Thoracic aorta (tissue), 2 donors: Measurements from ENCODE around the gene SLC41A3. TPM values are rescaled to one million over a fixed set of nuclear protein-coding genes. Genes with fewer than 3 reads are reported as not detected.
"Not testable (repeated sequence)": the region's sequence is repeated elsewhere in the genome, so short reads cannot be mapped to it uniquely, and the experiment has no call there.

ENCODE experiments used
- ATAC-seq: fragments of 150-250 bp; one replicate; pipeline ENCODE4 v1.8.0; 2017; ENCODE audit warnings: low read depth; ENCODE audit not compliant: insufficient number of reproducible peaks, low FRiP score
- DNase-seq: peaks from one replicate; pipeline ENCODE4 v3.0.0-alpha.2; 2020; ENCODE audit warnings: low spot score
- H3K27ac ChIP-seq, 2 donors: fragments of 200-600 bp; sonication (generic); 1 replicate in 1 of 2; 2 replicates in 1 of 2; pipeline ENCODE4 v1.5.1; 2016; ENCODE audit warnings: mild to moderate bottlenecking in 2 of 2, moderate library complexity in 2 of 2
- H3K27me3 ChIP-seq: fragments of 200-600 bp; sonication (generic); replicated peaks from 2 replicates; pipeline ENCODE4 v1.6.0; 2016; ENCODE audit warnings: mild to moderate bottlenecking; ENCODE audit not compliant: insufficient read depth
- H3K36me3 ChIP-seq: fragments of 200-600 bp; sonication (generic); one replicate; pipeline ENCODE4 v1.5.1; 2016
- H3K4me1 ChIP-seq, 2 donors: fragments of 200-600 bp; sonication (generic); 1 replicate in 1 of 2; 2 replicates in 1 of 2; pipeline versions ENCODE4 v1.5.1 to v1.6.0; 2016; ENCODE audit warnings: low read depth in 2 of 2, mild to moderate bottlenecking in 1 of 2; ENCODE audit not compliant: control insufficient read depth in 1 of 2
- H3K4me3 ChIP-seq: fragments of 200-600 bp; sonication (generic); 2 replicates; pipeline ENCODE4 v1.5.1; 2016; ENCODE audit warnings: mild to moderate bottlenecking
- H3K9me3 ChIP-seq: fragments of 200-600 bp; sonication (generic); 2 replicates; pipeline ENCODE4 v1.5.1; 2016
- total RNA-seq, 2 donors: library from RNA; depleted of rRNA; stranded (reverse); fragments of >200 nt; gene quantifications; one replicate each; pipeline versions ENCODE4 v1.1.0 to v1.2.3, GENCODE V29; 2016
- TF ChIP-seq, protein P1 (sequence below): fragments of 200-600 bp; sonication (generic); IDR thresholded peaks from one replicate; pipeline ENCODE4 v1.5.1; 2019; ENCODE audit warnings: antibody characterized with exemption

Gene SLC41A3
- total RNA-seq, 2 donors from 2014 or later = 70.9 to 106 TPM

DNA sequence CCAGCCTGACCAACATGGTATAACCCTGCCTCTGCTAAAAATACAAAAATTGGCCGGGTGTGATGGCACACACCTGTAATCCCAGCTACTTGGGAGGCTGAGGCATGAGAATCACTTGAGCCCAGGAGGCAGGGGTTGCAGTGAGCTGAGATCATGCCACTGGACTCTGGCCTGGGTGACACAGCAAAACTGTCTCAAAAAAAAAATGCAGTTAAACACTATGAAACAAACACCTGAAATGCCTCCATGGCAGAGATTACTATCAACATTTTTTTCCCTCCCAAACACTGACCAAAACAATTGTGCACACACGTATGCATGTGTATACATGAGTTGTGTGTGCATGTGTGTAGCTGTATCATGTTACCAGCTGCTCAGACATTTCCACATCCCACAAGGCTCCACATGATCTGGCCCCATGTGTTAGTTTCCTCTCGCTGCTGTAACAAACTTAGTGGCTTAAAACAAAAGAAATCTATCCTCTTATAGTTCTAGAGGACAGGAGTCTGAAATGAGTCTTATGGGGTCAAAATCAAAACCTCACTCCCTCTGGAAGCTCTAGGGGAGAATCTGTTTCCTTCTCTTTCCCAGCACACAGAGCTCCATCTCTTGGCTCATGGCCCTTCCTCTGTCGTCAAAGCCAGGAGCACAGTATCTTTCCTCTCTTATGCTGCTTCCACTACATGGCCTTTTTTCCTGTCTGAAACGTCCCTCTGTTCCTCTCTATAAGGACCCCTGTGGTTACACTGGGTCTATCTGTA lies 34.5 kb downstream of the SLC41A3 start:
- ATAC-seq = no peak
- no peaks in the 10 kb centered on the region for H3K4me1 ChIP-seq
- H3K27ac ChIP-seq = no peak overlapping the region
- no peaks in the 10 kb centered on the region for H3K9me3 ChIP-seq
- peaks cover 4% of the 10 kb centered on the region for H3K36me3 ChIP-seq
- no peak overlapping the region for H3K4me3 ChIP-seq
- DNase-seq = no peak
- no peaks in the 10 kb centered on the region for H3K27me3 ChIP-seq
- TF ChIP-seq, protein P1, sequence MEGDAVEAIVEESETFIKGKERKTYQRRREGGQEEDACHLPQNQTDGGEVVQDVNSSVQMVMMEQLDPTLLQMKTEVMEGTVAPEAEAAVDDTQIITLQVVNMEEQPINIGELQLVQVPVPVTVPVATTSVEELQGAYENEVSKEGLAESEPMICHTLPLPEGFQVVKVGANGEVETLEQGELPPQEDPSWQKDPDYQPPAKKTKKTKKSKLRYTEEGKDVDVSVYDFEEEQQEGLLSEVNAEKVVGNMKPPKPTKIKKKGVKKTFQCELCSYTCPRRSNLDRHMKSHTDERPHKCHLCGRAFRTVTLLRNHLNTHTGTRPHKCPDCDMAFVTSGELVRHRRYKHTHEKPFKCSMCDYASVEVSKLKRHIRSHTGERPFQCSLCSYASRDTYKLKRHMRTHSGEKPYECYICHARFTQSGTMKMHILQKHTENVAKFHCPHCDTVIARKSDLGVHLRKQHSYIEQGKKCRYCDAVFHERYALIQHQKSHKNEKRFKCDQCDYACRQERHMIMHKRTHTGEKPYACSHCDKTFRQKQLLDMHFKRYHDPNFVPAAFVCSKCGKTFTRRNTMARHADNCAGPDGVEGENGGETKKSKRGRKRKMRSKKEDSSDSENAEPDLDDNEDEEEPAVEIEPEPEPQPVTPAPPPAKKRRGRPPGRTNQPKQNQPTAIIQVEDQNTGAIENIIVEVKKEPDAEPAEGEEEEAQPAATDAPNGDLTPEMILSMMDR = no peak

GRCh38 chr3:126040386-126040785 lies 43.5 kb downstream of the SLC41A3 start:
- Histone ChIP-seq H3K27me3 (no peaks in the 10 kb centered on the region), H3K9me3 (no peaks in the 10 kb centered on the region), H3K4me1 (no peaks in the 10 kb centered on the region), H3K36me3 (no peaks in the 10 kb centered on the region), H3K27ac (no peak overlapping the region), H3K4me3 (no peak overlapping the region)
- ATAC-seq = no peak
- TF ChIP-seq, protein P1 = no peak
- no peak for DNase-seq

- no peak for DNase-seq
Observed at GRCh38 chr3:126039870-126040269, 44.1 kb downstream of the SLC41A3 start.

DNA sequence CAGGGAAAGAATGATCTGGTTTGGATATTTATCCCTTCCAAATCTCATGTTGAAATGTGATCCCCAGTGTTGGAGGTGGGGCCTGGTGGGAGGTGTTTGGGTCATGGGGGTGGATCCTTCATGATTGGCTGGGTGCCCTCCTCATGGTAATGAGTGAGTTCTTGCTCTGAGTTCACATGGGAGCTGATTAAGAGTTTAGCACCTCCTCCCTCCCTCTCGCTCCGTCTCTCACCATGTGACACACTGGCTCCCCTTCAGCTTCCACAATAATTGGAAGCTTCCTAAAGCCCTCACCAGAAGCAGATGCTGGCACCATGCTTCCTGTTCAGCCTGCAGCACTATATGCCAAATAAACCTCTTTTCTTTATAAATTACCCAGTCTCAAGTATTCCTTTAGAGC lies 45.1 kb downstream of the SLC41A3 start:
- not testable (repeated sequence) for H3K36me3 ChIP-seq, H3K9me3 ChIP-seq, H3K4me1 ChIP-seq, ATAC-seq, H3K4me3 ChIP-seq, DNase-seq, H3K27me3 ChIP-seq, H3K27ac ChIP-seq

More at GRCh38 chr3:126039870-126040269, 44.1 kb downstream of the SLC41A3 start:
- TF ChIP-seq, protein P1 = no peak
- no peak overlapping the region for H3K27ac ChIP-seq
- H3K27me3 ChIP-seq = no peaks in the 10 kb centered on the region
- H3K4me1 ChIP-seq = no peaks in the 10 kb centered on the region
- no peaks in the 10 kb centered on the region for H3K9me3 ChIP-seq
- no peak for ATAC-seq
- H3K36me3 ChIP-seq = no peaks in the 10 kb centered on the region
- H3K4me3 ChIP-seq = no peak overlapping the region

DNA sequence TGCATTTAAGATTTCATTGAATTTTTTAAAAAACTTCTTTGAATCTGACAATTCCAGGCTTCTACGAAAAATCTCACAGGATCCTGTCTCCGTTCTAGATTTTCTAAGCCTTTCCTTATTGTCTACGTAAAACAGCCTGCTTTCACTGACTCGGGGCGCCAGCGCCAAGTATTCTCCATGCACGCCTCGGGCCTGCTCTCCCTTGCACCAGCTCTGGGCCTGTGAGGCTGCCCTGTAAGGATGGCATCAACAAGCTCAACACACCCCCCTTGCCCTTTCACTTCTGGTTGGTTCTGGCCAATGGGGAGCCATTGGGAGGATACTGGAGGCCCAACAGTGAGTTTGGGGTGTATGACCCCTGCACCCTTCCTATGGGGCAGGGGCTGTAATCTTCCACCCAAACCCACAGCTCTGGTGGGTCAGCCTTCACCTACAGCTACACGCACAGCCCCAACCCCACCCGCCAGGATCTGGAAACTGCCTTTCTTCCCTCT lies 47.8 kb downstream of the SLC41A3 start:
- ATAC-seq = no peak
- Histone ChIP-seq H3K4me1 (no peaks in the 10 kb centered on the region), H3K4me3 (no peak overlapping the region), H3K27ac (no peak overlapping the region), H3K36me3 (peaks cover 5% of the 10 kb centered on the region), H3K9me3 (no peaks in the 10 kb centered on the region), H3K27me3 (no peaks in the 10 kb centered on the region)
- TF ChIP-seq, protein P1 = no peak
- DNase-seq = no peak
